Suprapubic skin (tissue), 4 donors: ENCODE data around the gene FAM193B. TPM values are rescaled to one million over a fixed set of nuclear protein-coding genes. Genes with fewer than 3 reads are reported as not detected.

Experiments used
- DNase-seq, 2 donors: peaks; one replicate each; pipeline ENCODE4 v3.0.0-alpha.2; 2019; ENCODE audit warnings: low spot score in 2 of 2
- H3K27ac ChIP-seq: fragments of 200-600 bp; sonication (generic); one replicate; pipeline ENCODE4 v1.5.1; 2019
- H3K27me3 ChIP-seq: fragments of 200-600 bp; sonication (generic); one replicate; pipeline ENCODE4 v1.5.1; 2019
- H3K36me3 ChIP-seq: fragments of 200-600 bp; sonication (generic); one replicate; pipeline ENCODE4 v1.5.1; 2019
- H3K4me1 ChIP-seq: fragments of 200-600 bp; sonication (generic); one replicate; pipeline ENCODE4 v1.5.1; 2019
- H3K4me3 ChIP-seq: fragments of 200-600 bp; sonication (generic); one replicate; pipeline ENCODE4 v1.5.1; 2019; ENCODE audit warnings: mild to moderate bottlenecking
- H3K9me3 ChIP-seq: fragments of 200-600 bp; sonication (generic); one replicate; pipeline ENCODE4 v1.5.1; 2019
- CTCF ChIP-seq, 2 donors: fragments of 200-600 bp in 1 of 2; fragments of 450-650 bp in 1 of 2; sonication (generic) in 1 of 2; IDR thresholded peaks; one replicate each; pipeline ENCODE4 v1.5.1; 2016 to 2019; ENCODE audit warnings: antibody characterized with exemption in 2 of 2, mild to moderate bottlenecking in 1 of 2, moderate library complexity in 1 of 2
- EP300 ChIP-seq: sonication (generic); formaldehyde crosslinking; IDR thresholded peaks from one replicate; pipeline ENCODE4 v1.6.1; 2017; ENCODE audit warnings: antibody characterized with exemption
- POLR2A ChIP-seq, 2 donors: fragments of 450-650 bp; IDR thresholded peaks; one replicate each; pipeline ENCODE4 v1.6.1; 2017; ENCODE audit warnings: antibody characterized with exemption in 2 of 2, mild to moderate bottlenecking in 2 of 2, moderate library complexity in 2 of 2
- POLR2AphosphoS5 ChIP-seq, 3 donors: sonication (generic); formaldehyde crosslinking; IDR thresholded peaks; one replicate each; pipeline ENCODE4 v1.6.1; 2017; ENCODE audit warnings: antibody characterized with exemption in 3 of 3
- WGBS: methylation state at CpG from one replicate; pipeline ENCODE4 v1.1.5; 2018; 5-methylcytosine and 5-hydroxymethylcytosine counted together
- total RNA-seq, 4 donors: library from RNA; depleted of rRNA; stranded (reverse); fragments of >200 nt; gene quantifications; one replicate each; pipeline ENCODE4 v1.1.0, GENCODE V29; 2016

FAM193B gene
- total RNA-seq, 4 donors from 2014 or later: 55.6 to 328 (median 78.2) TPM

GRCh38 chr5:177557796-177558195 is 3.4 kb upstream of the FAM193B start:
- no peak for DNase-seq

GRCh38 chr5:177557041-177557647 is 2.8 kb upstream of the FAM193B start:
- no peak for TF ChIP-seq CTCF (IDR thresholded peaks at IDR 0.05)
- no peak for TF ChIP-seq EP300
- TF ChIP-seq POLR2A (IDR thresholded peaks at IDR 0.05): no peak
- TF ChIP-seq POLR2AphosphoS5 (IDR thresholded peaks at IDR 0.05): no peak
- H3K4me3 ChIP-seq: no peak overlapping the region
- no peaks in the 10 kb centered on the region for H3K27me3 ChIP-seq
- no peak overlapping the region for H3K27ac ChIP-seq
- H3K4me1 ChIP-seq: peaks cover 28% of the 10 kb centered on the region
- H3K36me3 ChIP-seq: no peaks in the 10 kb centered on the region
- DNase-seq: no peak
- 45% methylated on average over 4 of the region's 4 CpGs for WGBS
- H3K9me3 ChIP-seq: no peaks in the 10 kb centered on the region

More at GRCh38 chr5:177557796-177558195, 3.4 kb upstream of the FAM193B start:
- H3K36me3 ChIP-seq: no peaks in the 10 kb centered on the region
- H3K27me3 ChIP-seq: no peaks in the 10 kb centered on the region
- no peak overlapping the region for H3K4me3 ChIP-seq
- H3K27ac ChIP-seq: no peak overlapping the region
- H3K4me1 ChIP-seq: peaks cover 21% of the 10 kb centered on the region
- H3K9me3 ChIP-seq: no peaks in the 10 kb centered on the region
- TF ChIP-seq CTCF (IDR thresholded peaks at IDR 0.05) (no peak), POLR2AphosphoS5 (IDR thresholded peaks at IDR 0.05) (no peak), POLR2A (IDR thresholded peaks at IDR 0.05) (no peak), EP300 (no peak)
- 95% methylated on average over 5 of the region's 5 CpGs for whole genome bisulfite sequencing

- 97% methylated on average over 5 of the region's 5 CpGs for WGBS
- TF ChIP-seq CTCF (IDR thresholded peaks at IDR 0.05): no peak
- TF ChIP-seq POLR2AphosphoS5 (IDR thresholded peaks at IDR 0.05): no peak
- DNase-seq: no peak
- Histone ChIP-seq H3K27me3 (no peaks in the 10 kb centered on the region), H3K27ac (no peak overlapping the region), H3K36me3 (no peaks in the 10 kb centered on the region), H3K9me3 (no peaks in the 10 kb centered on the region), H3K4me1 (peaks cover 29% of the 10 kb centered on the region), H3K4me3 (no peak overlapping the region)
These were observed 1.3 kb upstream of the FAM193B start for GRCh38 chr5:177555665-177556064.

- H3K27me3 ChIP-seq: no peaks in the 10 kb centered on the region
- peak overlapping the region; percentile 96 for H3K4me3 ChIP-seq
- peaks cover 29% of the 10 kb centered on the region for H3K4me1 ChIP-seq
- DNase-seq: no peak
- TF ChIP-seq EP300: no peak
- no peak for TF ChIP-seq CTCF (IDR thresholded peaks at IDR 0.05)
- TF ChIP-seq POLR2AphosphoS5 (IDR thresholded peaks at IDR 0.05): no peak
- no peak for TF ChIP-seq POLR2A (IDR thresholded peaks at IDR 0.05)
- H3K27ac ChIP-seq: no peak overlapping the region
- H3K36me3 ChIP-seq: no peaks in the 10 kb centered on the region
- 90% methylated on average over 2 of the region's 2 CpGs for WGBS
- H3K9me3 ChIP-seq: no peaks in the 10 kb centered on the region
These were observed 865 bp upstream of the FAM193B start for GRCh38 chr5:177555228-177555627.

- 1% methylated on average over 30 of the region's 72 CpGs for WGBS
- Histone ChIP-seq H3K4me3 (peak overlapping the region; percentile 96), H3K27ac (peak overlapping the region; percentile 85), H3K4me1 (peaks cover 33% of the 10 kb centered on the region), H3K36me3 (no peaks in the 10 kb centered on the region), H3K9me3 (no peaks in the 10 kb centered on the region), H3K27me3 (no peaks in the 10 kb centered on the region)
- peak; percentile 78 to 83 for DNase-seq
- TF ChIP-seq EP300 (no peak), CTCF (IDR thresholded peaks at IDR 0.05) (no peak), POLR2AphosphoS5 (IDR thresholded peaks at IDR 0.05) (no peak), POLR2A (IDR thresholded peaks at IDR 0.05) (no peak)
These were observed 513 bp downstream of the FAM193B start for GRCh38 chr5:177553671-177554429.
